ENCODE results near the gene PEX5L. TPM values are rescaled to one million over a fixed set of nuclear protein-coding genes. Genes with fewer than 3 reads are reported as not detected.

Gene PEX5L
- total RNA-seq, 1 experiment from 2014 or later: not detected

- H3K9ac ChIP-seq (ENCODE audit: low read length): no peak overlapping the region
- DNase-seq (ENCODE audit: low read depth, low spot score) (no peak), ATAC-seq (no peak)
- TF ChIP-seq ZFX (IDR thresholded peaks at IDR 0.05) (no peak), SP1 (IDR thresholded peaks at IDR 0.05; ENCODE audit: low read depth) (no peak), EZH2 (IDR thresholded peaks at IDR 0.05) (no peak), SRF (IDR thresholded peaks at IDR 0.05; ENCODE audit: low read depth) (no peak), EGR1 (IDR thresholded peaks at IDR 0.05; ENCODE audit: low read depth) (no peak), REST (IDR thresholded peaks at IDR 0.05; ENCODE audit: low read depth) (no peak), ZNF274 (IDR thresholded peaks at IDR 0.05; ENCODE audit: low read depth, low read length) (no peak), CEBPB (IDR thresholded peaks at IDR 0.05; ENCODE audit: low read depth) (no peak), POLR2AphosphoS5 (IDR thresholded peaks at IDR 0.05; ENCODE audit: low read depth, low read length) (no peak), MAX (IDR thresholded peaks at IDR 0.05) (no peak), EZH2phosphoT487 (IDR thresholded peaks at IDR 0.05; ENCODE audit: borderline replicate concordance) (no peak), FOSL1 (IDR thresholded peaks at IDR 0.05; ENCODE audit: low read depth) (no peak), CTCF (IDR thresholded peaks at IDR 0.05 in 2 of 3, conservative IDR thresholded peaks at IDR 0.05 in 1 of 3; ENCODE audit: borderline replicate concordance in 1 of 3, insufficient read depth in 1 of 3, low read depth in 2 of 3, low read length in 2 of 3) (no peak), ZBTB33 (IDR thresholded peaks at IDR 0.05; ENCODE audit: extremely low read depth, insufficient replicate concordance, low read length) (no peak), ATF3 (IDR thresholded peaks at IDR 0.05) (no peak), POLR2A (IDR thresholded peaks at IDR 0.05; ENCODE audit: borderline replicate concordance, extremely low read depth, insufficient read depth, insufficient read length) (no peak), CBX3 (IDR thresholded peaks at IDR 0.05; ENCODE audit: low read depth) (no peak), YY1 (IDR thresholded peaks at IDR 0.05; ENCODE audit: extremely low read depth, insufficient replicate concordance, low read depth, low read length) (no peak)
- no peaks in the 10 kb centered on the region for H4K20me1 ChIP-seq (ENCODE audit: insufficient read depth)
- peaks cover 5 to 6% of the 10 kb centered on the region in 2 experiments for H3K36me3 ChIP-seq (ENCODE audit: control insufficient read depth in 1 of 2, insufficient read depth in 2 of 2, low read length in 2 of 2)
- H3K27me3 ChIP-seq (ENCODE audit: insufficient read depth, low read length): no peaks in the 10 kb centered on the region
- no peak overlapping the region for H3K27ac ChIP-seq (ENCODE audit: low read depth, low read length)
- no peaks in the 10 kb centered on the region for H3K4me1 ChIP-seq (ENCODE audit: control insufficient read depth in 1 of 2, insufficient read depth in 2 of 2, low read length in 2 of 2)
- no peaks in the 10 kb centered on the region for H3K9me3 ChIP-seq (ENCODE audit: control insufficient read depth in 1 of 2, insufficient read depth in 1 of 2, low read depth in 1 of 2, low read length in 2 of 2)
- H3K79me2 ChIP-seq (ENCODE audit: insufficient read depth, low read length): no peaks in the 10 kb centered on the region
- H3K4me3 ChIP-seq (replicated peaks in 1 of 2; ENCODE audit: low read depth in 1 of 2, low read length in 2 of 2): no peak overlapping the region
- H3K4me2 ChIP-seq (ENCODE audit: low read length): no peak overlapping the region
- intact Hi-C loops (cut with micrococcal nuclease): no loop called here
- no peaks in the 10 kb centered on the region for H3K9me2 ChIP-seq (ENCODE audit: insufficient read depth)
- ChIA-PET CTCF (no interaction called here), RAD21 (ENCODE audit: low non-redundant PET in 1 of 2, low total read pairs in 2 of 2, uncharacterized antibody in 2 of 2, unreplicated experiment in 2 of 2) (no interaction called here), POLR2A (no interaction called here)
- no peak overlapping the region for H2AFZ ChIP-seq (ENCODE audit: low read depth, low read length, poor library complexity, severe bottlenecking)
- no TSS peak for BruUV-seq (replicated peaks)
Measured at GRCh38 chr3:179765396-179765795, 271.3 kb downstream of the PEX5L start.

Measured in HCT116 (cell line).